NCI-H82 treated with DMSO at 0.1 percent for 48 hours (cell line): Measurements from ENCODE around the gene ITGAX.

Experiments used
- DNase-seq: peaks from one replicate; lab custom pipeline; 2025; ENCODE audit not compliant: unreplicated experiment; lab: John Stamatoyannopoulos, UW

The ITGAX gene

GRCh38 chr16:31347445-31347844 lies 7.5 kb upstream of the ITGAX start:
- no peak for DNase-seq

GRCh38 chr16:31348579-31348978 lies 6.4 kb upstream of the ITGAX start:
- no peak for DNase-seq

- no peak for DNase-seq
These were observed 4.5 kb upstream of the ITGAX start for GRCh38 chr16:31350275-31351005.

- DNase-seq: no peak
These were observed 3.6 kb upstream of the ITGAX start for GRCh38 chr16:31351246-31351941.

- no peak for DNase-seq
These were observed 3.0 kb upstream of the ITGAX start for GRCh38 chr16:31351942-31352325.

- DNase-seq: no peak
These were observed 2.4 kb upstream of the ITGAX start for GRCh38 chr16:31352376-31353115.

GRCh38 chr16:31355431-31356100 lies 590 bp downstream of the ITGAX start:
- DNase-seq: no peak

GRCh38 chr16:31356566-31357323 lies 1.8 kb downstream of the ITGAX start:
- no peak for DNase-seq

- DNase-seq: no peak
These were observed 2.5 kb downstream of the ITGAX start for GRCh38 chr16:31357324-31358109.

GRCh38 chr16:31360251-31360650 lies 5.3 kb downstream of the ITGAX start:
- DNase-seq: no peak

- DNase-seq: no peak
These were observed 6.5 kb downstream of the ITGAX start for GRCh38 chr16:31361201-31362110.

- no peak for DNase-seq
These were observed 7.8 kb downstream of the ITGAX start for GRCh38 chr16:31362476-31363405.

- DNase-seq: no peak
These were observed 8.7 kb downstream of the ITGAX start for GRCh38 chr16:31363721-31364120.

- no peak for DNase-seq
These were observed 9.4 kb downstream of the ITGAX start for GRCh38 chr16:31364421-31364820.

GRCh38 chr16:31365131-31365865 lies 10.3 kb downstream of the ITGAX start:
- DNase-seq: no peak

GRCh38 chr16:31367853-31368252 lies 12.9 kb downstream of the ITGAX start:
- DNase-seq: no peak

GRCh38 chr16:31371008-31371407 lies 16.0 kb downstream of the ITGAX start:
- DNase-seq: no peak
